SU-DHL-6 (cell line): Measurements from ENCODE around the gene DYSF.

Experiments used
- CTCF ChIP-seq: fragments of 200-600 bp; sonication (generic); IDR thresholded peaks from one replicate; pipeline ENCODE4 v1.5.1; 2017; ENCODE audit warnings: antibody characterized with exemption, mild to moderate bottlenecking, low read length, moderate library complexity; ENCODE audit not compliant: insufficient read depth, poor library complexity, severe bottlenecking
- EZH2phosphoT487 ChIP-seq: fragments of 200-600 bp; sonication (generic), shearing (Covaris generic); conservative IDR thresholded peaks from 2 replicates; pipeline ENCODE4 v1.6.1; 2018; ENCODE audit warnings: mild to moderate bottlenecking, antibody characterized with exemption, low read length, moderate library complexity, mixed read lengths

DNA sequence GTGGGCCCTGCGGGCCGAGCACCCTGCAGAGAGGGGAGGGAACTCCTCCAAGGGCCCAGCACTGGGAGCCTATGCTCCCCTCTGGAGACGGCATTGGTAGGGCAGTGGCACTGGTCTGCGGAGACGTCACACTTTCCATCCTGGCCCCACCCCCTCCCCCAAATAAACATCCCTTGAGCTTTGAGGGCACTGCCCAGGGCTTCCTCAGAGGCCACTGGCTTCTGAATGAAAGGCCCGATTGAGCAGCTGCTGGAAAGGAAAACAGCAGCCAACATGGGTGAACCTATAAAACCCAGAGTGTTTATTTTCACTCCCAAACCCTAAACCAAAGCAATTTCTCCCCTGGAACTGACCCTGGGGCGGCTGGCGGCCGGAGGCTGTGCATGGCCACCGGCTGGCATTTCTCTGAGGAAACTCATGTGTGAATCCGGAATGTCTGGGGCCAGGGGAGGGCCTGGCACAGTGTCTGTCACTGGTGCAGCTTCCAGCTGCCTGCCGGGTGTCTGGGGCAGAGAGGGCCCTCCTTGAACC lies 138.9 kb downstream of the DYSF start:
- TF ChIP-seq CTCF (no peak), EZH2phosphoT487 (no peak)
